Rectal smooth muscle tissue (tissue), 1 donor: Measurements from ENCODE around the gene PTPRG.

Experiments
- H3K27ac ChIP-seq: one replicate; pipeline ENCODE4 v1.7.0; 2013; ENCODE audit warnings: low read depth, low read length, inconsistent platforms
- H3K27me3 ChIP-seq: one replicate; pipeline ENCODE4 v1.7.0; 2013; ENCODE audit warnings: low read length; ENCODE audit not compliant: control insufficient read depth, insufficient read depth
- H3K36me3 ChIP-seq: one replicate; pipeline ENCODE4 v1.7.0; 2013; ENCODE audit warnings: low read length; ENCODE audit not compliant: control insufficient read depth, insufficient read depth
- H3K4me1 ChIP-seq: one replicate; pipeline ENCODE4 v1.7.0; 2013; ENCODE audit warnings: low read length; ENCODE audit not compliant: control insufficient read depth, insufficient read depth
- H3K4me3 ChIP-seq: one replicate; pipeline ENCODE4 v1.7.0; 2013; ENCODE audit warnings: low read length
- H3K9ac ChIP-seq: one replicate; pipeline ENCODE4 v1.7.0; 2013; ENCODE audit warnings: low read length

Gene PTPRG

GRCh38 chr3:61730577-61731231 lies 169.3 kb downstream of the PTPRG start:
- Histone ChIP-seq H3K4me3 (no peak overlapping the region), H3K9ac (no peak overlapping the region), H3K27me3 (no peaks in the 10 kb centered on the region), H3K27ac (no peak overlapping the region), H3K4me1 (no peaks in the 10 kb centered on the region), H3K36me3 (no peaks in the 10 kb centered on the region)

- no peaks in the 10 kb centered on the region for H3K36me3 ChIP-seq
- no peaks in the 10 kb centered on the region for H3K4me1 ChIP-seq
- no peaks in the 10 kb centered on the region for H3K27me3 ChIP-seq
- H3K9ac ChIP-seq = no peak overlapping the region
- no peak overlapping the region for H3K4me3 ChIP-seq
- no peak overlapping the region for H3K27ac ChIP-seq
Observed at GRCh38 chr3:61733000-61733399, 171.6 kb downstream of the PTPRG start.

- no peak overlapping the region for H3K9ac ChIP-seq
- H3K27ac ChIP-seq = no peak overlapping the region
- H3K27me3 ChIP-seq = no peaks in the 10 kb centered on the region
- H3K36me3 ChIP-seq = no peaks in the 10 kb centered on the region
- no peak overlapping the region for H3K4me3 ChIP-seq
- no peaks in the 10 kb centered on the region for H3K4me1 ChIP-seq
Observed at GRCh38 chr3:61733876-61734275, 172.5 kb downstream of the PTPRG start.

- H3K27me3 ChIP-seq = no peaks in the 10 kb centered on the region
- no peak overlapping the region for H3K9ac ChIP-seq
- H3K36me3 ChIP-seq = no peaks in the 10 kb centered on the region
- H3K4me3 ChIP-seq = no peak overlapping the region
- H3K4me1 ChIP-seq = no peaks in the 10 kb centered on the region
- H3K27ac ChIP-seq = no peak overlapping the region
Observed at GRCh38 chr3:61734749-61735686, 173.6 kb downstream of the PTPRG start.

GRCh38 chr3:61736506-61736905 lies 175.1 kb downstream of the PTPRG start:
- no peak overlapping the region for H3K27ac ChIP-seq
- H3K4me1 ChIP-seq = no peaks in the 10 kb centered on the region
- H3K27me3 ChIP-seq = no peaks in the 10 kb centered on the region
- H3K9ac ChIP-seq = no peak overlapping the region
- no peaks in the 10 kb centered on the region for H3K36me3 ChIP-seq
- no peak overlapping the region for H3K4me3 ChIP-seq

- H3K27me3 ChIP-seq = no peaks in the 10 kb centered on the region
Observed at GRCh38 chr3:61739640-61740039, 178.3 kb downstream of the PTPRG start.

GRCh38 chr3:61740494-61740893 lies 179.1 kb downstream of the PTPRG start:
- Histone ChIP-seq H3K4me3 (no peak overlapping the region), H3K4me1 (no peaks in the 10 kb centered on the region), H3K27me3 (no peaks in the 10 kb centered on the region), H3K9ac (no peak overlapping the region), H3K27ac (no peak overlapping the region), H3K36me3 (no peaks in the 10 kb centered on the region)

More at GRCh38 chr3:61739640-61740039, 178.3 kb downstream of the PTPRG start:
- Histone ChIP-seq H3K27ac (no peak overlapping the region), H3K4me3 (no peak overlapping the region), H3K36me3 (no peaks in the 10 kb centered on the region), H3K4me1 (no peaks in the 10 kb centered on the region), H3K9ac (no peak overlapping the region)

GRCh38 chr3:61741551-61741950 lies 180.2 kb downstream of the PTPRG start:
- no peak overlapping the region for H3K9ac ChIP-seq
- H3K27ac ChIP-seq = no peak overlapping the region
- H3K27me3 ChIP-seq = no peaks in the 10 kb centered on the region
- no peaks in the 10 kb centered on the region for H3K36me3 ChIP-seq
- no peak overlapping the region for H3K4me3 ChIP-seq
- H3K4me1 ChIP-seq = no peaks in the 10 kb centered on the region

GRCh38 chr3:61742006-61742405 lies 180.6 kb downstream of the PTPRG start:
- Histone ChIP-seq H3K36me3 (no peaks in the 10 kb centered on the region), H3K4me3 (no peak overlapping the region), H3K27me3 (no peaks in the 10 kb centered on the region), H3K27ac (no peak overlapping the region), H3K9ac (no peak overlapping the region), H3K4me1 (no peaks in the 10 kb centered on the region)

GRCh38 chr3:61743067-61743466 lies 181.7 kb downstream of the PTPRG start:
- Histone ChIP-seq H3K36me3 (no peaks in the 10 kb centered on the region), H3K27me3 (no peaks in the 10 kb centered on the region), H3K4me3 (no peak overlapping the region), H3K4me1 (no peaks in the 10 kb centered on the region), H3K9ac (no peak overlapping the region), H3K27ac (no peak overlapping the region)

- Histone ChIP-seq H3K27ac (no peak overlapping the region), H3K4me1 (no peaks in the 10 kb centered on the region), H3K27me3 (no peaks in the 10 kb centered on the region), H3K4me3 (no peak overlapping the region), H3K9ac (no peak overlapping the region), H3K36me3 (no peaks in the 10 kb centered on the region)
Observed at GRCh38 chr3:61743686-61744242, 182.4 kb downstream of the PTPRG start.

GRCh38 chr3:61748288-61748687 lies 186.9 kb downstream of the PTPRG start:
- H3K9ac ChIP-seq = no peak overlapping the region
- H3K4me3 ChIP-seq = no peak overlapping the region
- H3K27ac ChIP-seq = no peak overlapping the region
- peaks cover 6% of the 10 kb centered on the region for H3K4me1 ChIP-seq
- H3K36me3 ChIP-seq = no peaks in the 10 kb centered on the region
- no peaks in the 10 kb centered on the region for H3K27me3 ChIP-seq
